GM18499 (cell line): ENCODE data around the gene IBSP.

Experiments
- ATAC-seq: cut with Tn5 transposase; IDR thresholded peaks from one replicate; pipeline ENCODE4 v1.9.1; 2021; ENCODE audit warnings: moderate number of reproducible peaks; ENCODE audit not compliant: insufficient read depth, unreplicated experiment

The IBSP gene, protein sequence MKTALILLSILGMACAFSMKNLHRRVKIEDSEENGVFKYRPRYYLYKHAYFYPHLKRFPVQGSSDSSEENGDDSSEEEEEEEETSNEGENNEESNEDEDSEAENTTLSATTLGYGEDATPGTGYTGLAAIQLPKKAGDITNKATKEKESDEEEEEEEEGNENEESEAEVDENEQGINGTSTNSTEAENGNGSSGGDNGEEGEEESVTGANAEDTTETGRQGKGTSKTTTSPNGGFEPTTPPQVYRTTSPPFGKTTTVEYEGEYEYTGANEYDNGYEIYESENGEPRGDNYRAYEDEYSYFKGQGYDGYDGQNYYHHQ

DNA sequence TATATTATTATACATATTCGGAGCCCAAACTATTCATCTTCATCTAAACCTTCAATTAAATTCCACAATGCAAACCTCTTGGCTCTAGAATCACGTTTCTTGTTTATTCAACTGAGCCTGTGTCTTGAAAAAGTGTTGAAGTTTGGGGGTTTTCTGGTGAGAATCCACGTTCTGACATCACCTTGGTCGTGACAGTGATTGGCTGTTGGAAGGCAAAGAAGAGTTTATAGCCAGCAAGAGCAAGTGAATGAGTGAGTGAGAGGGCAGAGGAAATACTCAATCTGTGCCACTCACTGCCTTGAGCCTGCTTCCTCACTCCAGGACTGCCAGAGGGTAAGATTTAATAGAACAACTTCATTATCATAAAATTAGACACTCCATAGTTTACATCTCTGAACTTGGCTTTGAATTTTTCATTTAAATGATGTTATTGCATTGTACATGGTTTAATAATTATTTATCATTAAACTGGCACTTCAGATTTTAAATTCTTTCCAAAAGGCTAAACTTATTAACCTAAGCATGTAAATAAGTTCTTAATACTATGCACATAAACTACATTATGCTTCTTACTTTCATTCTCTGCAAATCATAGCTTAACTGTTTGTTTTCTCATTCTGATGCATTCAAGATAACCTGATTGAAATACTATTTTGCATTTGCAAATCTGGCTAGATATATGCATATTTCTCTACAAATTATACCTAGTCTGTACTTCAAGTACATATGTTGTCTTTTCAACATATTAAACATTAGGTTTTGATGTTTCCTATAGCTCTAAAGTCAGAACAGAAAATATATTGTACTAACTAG, at the start of gene IBSP:
IBSP (plus strand) TSS at position 254 of the 813 bp plus-strand sequence. CDS start 2,808 bp downstream, outside the sequence.
- no peak for ATAC-seq

DNA sequence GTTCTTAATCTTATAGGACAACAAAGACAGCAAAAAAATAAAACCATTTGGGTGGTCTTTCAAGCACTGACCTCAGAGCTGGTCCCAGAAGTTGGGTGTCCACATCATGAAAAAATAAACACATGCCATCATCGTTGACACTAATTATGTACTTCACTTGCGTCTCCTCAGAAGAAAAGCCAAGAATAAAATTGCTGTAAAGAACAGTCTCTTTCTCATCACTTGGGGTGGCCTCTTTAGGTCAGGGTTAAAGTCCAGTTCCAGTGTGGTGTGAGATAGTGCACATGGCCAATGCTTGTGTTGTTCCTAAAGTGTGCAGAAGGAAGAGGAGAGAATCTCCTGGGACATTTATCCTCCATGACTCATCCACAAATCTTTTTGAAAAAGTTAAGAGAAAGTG, 49.5 kb upstream of the IBSP start:
- no peak for ATAC-seq

DNA sequence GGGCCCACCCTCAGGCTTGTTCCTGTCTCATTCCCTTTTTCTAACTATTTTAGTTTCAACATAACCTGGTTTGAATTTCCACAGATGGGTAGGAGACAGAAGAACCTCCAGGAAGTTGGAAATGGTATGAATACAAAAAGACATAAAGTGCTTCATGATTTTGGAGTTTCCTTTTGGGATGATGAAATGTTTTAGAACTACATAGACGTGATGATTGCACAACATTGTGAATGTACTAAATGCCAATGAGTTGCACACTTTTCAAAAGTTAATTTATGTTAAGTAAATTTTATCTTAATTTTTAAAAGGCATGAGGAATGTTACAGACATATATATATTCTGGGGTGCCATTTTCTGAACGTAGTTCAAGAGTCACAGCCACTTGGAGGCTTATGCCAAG, 41.1 kb upstream of the IBSP start:
- ATAC-seq: no peak

DNA sequence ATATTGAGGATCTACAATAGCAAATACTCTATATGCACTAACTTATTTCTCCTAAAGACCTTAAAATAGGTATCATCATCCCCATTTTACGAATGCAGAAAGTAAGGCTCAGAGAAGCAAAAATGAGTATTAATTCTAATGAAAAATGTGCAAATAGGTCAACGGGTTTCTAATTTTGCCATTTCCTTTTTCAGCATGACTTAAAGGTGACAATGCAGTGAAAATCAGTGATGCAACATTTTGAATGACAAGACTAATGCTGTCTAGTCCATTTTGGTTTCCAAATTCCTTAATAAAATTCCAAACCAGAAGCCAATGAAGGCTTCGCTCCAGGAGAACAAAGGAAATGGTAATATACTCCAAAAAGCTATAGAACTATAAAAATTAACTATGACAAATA, 37.0 kb upstream of the IBSP start:
- ATAC-seq: no peak

DNA sequence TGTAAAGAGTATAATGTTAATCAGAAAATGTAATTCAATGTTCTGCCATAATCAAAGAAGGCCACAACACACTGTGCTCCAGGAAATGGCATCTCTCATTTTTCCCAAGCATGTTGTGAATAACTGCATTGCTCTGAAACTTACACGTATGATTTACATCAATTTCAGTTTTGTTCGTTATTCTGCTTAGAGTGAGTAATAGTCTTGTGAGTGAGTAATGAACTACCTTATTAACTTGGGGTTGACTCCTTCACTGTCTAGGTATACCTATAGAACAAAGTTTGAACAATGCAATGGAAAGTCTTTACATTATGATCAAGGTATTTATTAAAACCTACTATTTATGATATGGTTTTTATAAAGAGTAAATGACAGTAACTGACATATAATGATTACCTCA, 17.8 kb upstream of the IBSP start:
- ATAC-seq: no peak

DNA sequence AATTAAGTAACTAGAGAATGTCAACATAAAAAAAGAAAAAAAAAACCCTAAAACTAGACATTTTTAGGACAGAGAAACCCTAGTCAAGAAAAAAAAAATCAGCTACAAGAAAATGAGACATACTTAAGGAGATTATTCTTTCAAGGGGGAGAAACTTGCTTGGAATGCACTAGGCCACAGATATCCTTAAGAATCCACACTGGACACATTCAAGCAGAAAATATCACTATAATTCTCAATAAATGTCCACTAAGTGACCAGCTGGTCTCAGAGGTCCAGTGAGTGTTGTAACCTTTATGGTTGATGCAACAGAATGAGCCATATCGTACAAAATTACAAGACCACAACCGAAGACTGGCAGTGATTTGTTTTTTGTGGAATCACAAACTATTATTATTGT, 15.6 kb upstream of the IBSP start:
- ATAC-seq: no peak

DNA sequence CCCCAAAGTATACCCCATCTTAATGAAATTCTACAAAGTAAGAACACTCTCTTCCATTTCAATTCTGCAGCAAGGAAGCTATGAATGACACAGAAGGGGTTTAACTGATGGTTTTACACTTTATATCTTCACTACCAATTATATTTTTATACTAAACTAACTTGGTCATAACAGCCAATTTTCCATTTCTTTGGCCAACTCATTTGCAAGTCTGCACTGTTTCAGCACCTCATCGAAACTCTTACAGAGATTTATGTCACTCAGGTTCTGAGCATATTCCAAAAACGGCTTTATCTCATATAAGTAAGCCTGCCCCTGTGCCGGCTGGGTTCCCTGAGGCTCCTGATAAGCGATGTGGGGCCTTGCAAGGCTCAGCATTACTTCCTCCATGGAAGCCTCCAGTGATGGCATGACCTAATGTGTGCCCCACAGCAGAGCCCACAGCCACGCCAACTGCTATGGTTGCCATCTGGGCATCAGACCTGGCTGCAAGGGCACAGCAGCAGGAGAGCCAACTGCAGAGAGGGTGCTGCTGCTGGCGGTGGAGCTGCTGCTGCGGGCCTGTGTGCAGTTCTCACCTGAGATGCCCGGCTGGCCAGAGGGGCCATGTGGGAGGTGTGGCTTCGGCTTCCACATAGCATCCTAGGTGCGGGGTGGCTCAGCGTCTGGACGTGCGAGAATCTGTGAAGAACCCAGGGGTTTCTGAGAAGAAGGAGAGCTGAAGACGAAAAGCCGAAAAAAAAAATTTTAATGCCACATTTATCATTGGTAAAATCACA, 13.4 kb upstream of the IBSP start:
- no peak for ATAC-seq

DNA sequence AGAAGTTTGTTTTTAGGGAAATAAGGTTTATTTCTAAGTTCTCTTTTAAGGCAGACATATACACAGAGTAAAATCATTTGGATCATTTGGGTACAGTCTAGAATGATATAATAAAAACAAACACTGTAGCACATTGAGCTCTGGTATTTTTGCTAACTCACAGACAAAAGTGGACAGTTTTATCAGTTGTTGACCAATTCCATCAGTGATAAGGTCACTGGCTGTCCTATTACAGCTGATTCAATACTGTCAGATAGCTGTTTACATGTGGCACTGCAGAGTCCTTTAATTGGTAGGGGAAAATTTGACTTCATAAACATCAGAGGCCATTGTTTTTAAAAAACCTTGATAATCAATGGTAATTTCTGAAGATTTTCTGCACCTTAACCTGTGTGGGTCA, 3.5 kb downstream of the IBSP start:
- no peak for ATAC-seq

DNA sequence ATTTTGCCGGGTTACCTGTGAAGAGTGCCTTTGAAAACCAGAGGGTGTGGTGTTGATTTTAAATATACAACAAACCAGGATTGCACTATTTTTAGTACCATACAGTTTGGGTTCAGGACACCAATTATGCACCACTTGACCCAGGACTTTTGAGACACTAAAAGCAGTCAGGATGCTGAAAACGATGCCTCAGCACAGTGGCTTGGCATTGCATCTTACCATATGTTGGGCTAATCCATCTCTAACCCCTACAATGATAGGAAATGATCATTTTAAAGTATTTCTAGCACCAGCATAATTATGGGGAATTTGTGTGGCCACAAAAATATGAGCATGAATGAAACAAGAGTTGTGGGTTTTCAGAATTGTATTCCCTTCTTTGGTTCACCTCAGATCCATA, 4.1 kb downstream of the IBSP start:
- ATAC-seq: no peak

DNA sequence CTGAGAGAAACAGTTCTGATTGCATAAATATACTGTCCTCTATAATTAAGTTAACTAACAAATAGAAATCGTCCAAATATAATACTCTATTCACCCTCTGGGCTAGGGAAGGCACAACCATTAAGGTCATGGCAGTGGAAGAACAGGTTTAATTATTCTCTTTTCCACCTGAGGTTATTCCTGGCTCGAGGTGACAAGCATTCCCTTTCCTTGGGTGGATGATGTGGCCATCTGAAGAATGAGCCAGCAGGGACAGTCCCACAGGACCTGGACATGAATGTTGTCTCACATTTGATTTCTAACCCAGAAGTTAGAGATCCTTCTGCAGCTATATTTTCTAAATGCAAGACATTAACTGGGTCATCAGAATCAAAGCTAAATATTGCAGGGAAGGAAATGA, 5.5 kb downstream of the IBSP start:
- no peak for ATAC-seq

DNA sequence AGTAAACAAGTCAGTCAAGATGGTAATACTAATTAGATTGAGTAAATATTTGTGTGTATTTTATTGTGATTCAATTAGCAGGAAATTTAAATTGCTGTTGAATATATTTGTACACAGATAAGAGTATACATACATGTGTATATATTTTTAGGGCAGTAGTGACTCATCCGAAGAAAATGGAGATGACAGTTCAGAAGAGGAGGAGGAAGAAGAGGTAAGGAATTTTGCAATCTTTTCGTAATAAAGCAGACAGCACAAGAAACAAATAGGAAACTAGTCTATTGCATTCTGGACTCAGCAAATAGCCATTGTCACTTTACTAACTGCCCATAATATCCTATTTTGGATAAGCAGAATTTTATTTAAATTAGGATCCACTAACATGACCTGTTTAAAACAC, 6.6 kb downstream of the IBSP start:
- no peak for ATAC-seq

DNA sequence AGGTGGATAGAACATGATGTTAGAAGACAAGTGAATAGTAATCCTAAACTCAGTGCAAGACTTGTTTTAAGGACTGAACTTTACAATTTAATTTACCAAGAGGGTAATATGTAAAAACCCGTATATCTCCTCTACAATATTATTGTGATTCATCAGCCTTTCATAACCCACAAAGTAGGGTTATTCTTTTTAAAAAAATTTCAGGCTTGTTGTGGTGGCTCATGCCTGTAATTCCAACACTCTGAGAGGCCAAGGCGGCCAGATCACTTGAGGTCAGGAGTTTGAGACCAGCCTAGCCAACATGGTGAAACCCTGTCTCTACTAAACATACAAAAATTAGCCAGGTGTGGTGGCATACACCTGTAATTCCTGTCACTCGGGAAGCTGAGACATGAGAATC, 7.2 kb downstream of the IBSP start:
- no peak for ATAC-seq

DNA sequence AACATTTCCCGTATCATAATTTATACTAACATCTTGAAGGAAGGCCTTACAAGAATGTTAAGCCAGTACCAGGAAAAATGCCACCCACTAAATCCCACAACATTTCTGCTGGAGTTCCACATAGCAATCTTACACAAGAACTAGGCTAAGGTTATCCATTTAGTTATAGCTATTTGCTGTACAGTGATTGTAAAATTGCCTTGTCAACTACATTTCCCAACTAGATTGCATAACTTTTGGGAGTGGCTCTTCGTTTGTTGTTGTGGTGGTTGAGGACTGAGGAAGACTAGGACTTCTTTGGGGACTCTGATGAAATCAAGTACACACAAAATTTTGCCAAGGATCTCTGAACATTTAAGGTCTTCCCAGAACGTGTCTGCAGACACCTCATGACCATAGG, 8.0 kb downstream of the IBSP start:
- no peak for ATAC-seq

DNA sequence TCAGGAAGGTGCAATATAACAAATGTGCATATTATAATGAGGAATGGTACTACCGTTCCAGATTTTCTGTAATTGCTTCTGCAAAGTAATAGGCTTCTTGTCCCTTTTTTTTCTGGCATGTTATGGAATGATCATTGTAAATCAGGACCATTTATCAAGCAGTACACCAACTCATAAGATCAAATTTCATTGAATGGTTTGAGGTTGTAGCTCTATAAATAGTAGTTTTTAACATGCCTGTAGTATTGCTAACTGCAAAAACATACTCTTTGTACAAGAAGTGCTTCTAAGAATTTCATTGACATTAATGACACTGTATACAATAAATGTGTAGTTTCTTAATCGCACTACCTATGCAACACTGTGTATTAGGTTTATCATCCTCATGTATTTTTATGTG, 12.6 kb downstream of the IBSP start:
- no peak for ATAC-seq

DNA sequence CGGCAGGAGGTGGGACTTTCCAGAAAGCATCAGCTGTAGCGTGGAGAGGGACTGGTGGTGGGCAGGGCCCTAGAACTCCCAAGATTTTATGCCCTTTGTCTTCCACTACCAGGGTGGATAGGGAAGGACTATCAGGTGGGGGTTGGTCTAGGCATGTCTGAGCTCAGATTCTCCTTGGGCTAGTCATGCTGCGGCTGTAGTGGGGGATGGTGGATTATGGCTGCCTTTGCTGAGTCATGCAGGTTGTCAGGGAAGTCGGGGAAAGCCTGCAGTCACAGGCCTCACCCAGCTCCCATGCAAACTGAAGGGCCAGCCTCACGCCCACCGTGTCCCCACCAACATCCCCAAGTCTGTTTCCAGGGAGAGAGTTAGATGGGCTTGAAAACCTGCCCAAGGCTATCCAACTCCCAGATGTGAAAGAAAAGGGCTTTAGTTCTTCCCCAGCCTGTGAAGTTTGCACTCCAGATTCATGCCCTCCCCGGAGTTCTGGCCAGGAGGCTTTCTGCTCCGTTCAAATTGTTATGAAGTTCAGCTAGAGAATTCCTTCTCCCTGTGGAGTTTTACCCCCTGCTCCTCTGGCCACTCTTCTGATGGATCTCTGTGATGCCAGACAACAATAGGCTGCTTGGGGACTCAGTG, 20.0 kb downstream of the IBSP start:
- ATAC-seq: no peak

DNA sequence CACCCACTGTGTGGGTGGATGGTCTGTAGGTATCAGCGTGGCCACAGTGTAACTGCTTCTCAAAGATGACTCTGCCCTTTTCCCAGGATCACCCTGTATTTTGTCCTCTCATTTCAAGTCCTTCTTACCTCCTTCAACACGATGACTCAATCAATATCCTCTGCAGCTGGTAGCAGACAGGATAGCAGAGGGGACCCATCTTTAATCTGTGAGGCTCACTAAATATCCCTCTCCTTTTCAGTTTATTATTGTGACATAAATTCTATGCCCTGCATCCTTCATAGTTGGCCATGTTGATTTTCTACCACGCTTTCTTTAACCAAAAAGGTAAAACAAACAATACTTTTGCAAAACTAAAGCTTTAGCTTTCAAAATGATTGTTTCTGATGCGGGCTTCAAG, 23.8 kb downstream of the IBSP start:
- ATAC-seq: no peak

DNA sequence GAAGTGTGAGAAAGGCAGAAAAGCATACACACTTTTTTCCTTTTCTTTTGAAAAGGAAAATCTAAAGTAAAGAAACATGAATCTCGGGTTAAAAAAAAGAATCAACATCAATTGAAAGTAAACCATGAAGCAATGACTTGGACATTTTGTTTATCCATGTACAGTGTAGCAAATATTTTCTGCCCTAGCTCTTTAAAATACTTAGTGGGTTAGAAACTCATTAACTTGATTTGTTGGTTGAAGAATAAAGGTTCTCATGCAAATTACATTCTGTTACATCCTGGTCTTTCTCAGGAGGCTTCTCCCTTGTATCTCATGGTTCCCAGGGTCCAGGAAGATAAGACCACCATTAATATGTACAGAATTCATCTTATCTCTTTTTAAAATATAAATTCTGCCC, 24.4 kb downstream of the IBSP start:
- ATAC-seq: no peak

DNA sequence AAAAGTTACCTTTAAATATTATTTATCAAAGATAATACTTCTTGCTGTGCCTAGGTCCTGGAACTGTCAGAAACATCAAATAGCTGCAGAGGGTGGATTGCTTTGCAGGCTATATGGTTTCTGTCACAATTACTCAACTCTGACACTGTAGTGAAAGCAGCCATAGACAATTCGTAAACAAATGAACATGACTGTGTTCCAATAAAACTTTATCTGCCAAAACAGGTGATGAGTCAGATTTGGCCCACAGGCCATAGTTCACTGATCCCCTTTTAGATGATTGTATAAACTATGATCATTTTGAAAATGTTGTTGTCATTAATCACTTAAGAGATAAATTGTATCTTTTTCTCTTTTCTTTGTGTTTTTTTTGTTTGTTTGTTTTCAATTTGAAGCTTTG, 25.0 kb downstream of the IBSP start:
- ATAC-seq: no peak

DNA sequence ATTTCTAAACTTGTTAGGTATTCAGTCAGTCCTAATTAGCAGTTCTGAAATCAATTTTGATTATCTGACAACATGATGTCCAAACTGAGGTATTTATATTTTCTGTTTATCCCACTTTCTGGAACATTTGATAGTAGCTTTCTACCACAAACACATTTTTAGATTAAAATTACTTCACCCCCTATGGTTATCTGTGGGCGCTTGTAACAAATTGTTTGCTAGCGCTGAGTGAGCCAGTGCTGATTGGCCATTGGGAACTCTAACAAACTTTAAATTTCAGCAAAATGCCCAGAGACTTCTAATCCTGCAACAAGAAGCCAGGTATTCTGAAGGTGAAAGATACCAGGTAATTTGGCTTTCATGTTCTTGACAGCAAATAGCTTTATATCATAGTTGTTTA, 33.3 kb downstream of the IBSP start, which contains the start of gene MEPE:
MEPE (plus strand) TSS at position 301 of the 400 bp plus-strand sequence. CDS start 1,746 bp downstream, outside the sequence.
- no peak for ATAC-seq

DNA sequence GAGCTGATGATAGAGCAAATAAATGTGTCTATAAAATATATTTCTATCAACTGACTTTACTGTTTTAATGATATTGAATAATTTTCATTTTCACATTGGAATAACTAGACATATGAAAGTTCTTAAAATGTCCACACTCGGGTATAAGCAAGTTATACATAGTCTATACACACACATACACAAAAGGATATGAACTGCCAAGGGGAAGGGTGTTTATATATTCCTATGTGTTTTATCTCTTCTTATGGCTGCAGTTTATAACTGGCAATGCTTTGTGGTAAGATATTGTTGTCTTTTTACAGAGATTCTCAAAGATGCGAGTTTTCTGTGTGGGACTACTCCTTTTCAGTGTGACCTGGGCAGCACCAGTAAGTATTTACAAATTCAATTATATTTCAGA, 35.0 kb downstream of the IBSP start:
- ATAC-seq: no peak

DNA sequence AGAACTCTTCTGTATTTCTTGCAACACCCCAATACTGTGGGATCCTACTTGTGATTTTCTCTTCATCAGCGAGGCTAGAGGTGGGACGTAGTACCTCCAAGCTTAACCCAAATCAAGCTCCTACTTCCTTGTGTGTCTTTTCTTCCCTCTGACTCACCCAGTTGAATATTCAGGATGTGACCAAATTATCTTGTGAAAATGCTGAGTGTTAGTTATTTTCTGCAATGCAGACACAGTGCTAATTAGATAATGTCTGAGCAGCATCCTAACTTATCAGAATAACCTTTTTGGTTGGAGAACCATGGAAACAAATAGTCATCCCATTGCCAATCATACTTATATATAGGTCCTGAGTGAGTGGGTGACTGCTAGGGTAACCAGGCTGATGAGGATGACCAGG, 35.8 kb downstream of the IBSP start:
- ATAC-seq: no peak
